ENCODE results near the gene VPS35. TPM values are rescaled to one million over a fixed set of nuclear protein-coding genes. Genes with fewer than 3 reads are reported as not detected.
"Not testable (repeated sequence)": the region's sequence is repeated elsewhere in the genome, so short reads cannot be mapped to it uniquely, and the experiment has no call there.

VPS35 gene
- total and polyA plus RNA-seq, 10 of the 15 experiments (the other 5 are each of a cell fraction or from before 2014, with no cell fraction given): 28.5 to 125 (median 60.6) TPM

- H3K4me3 ChIP-seq; H3K79me2 ChIP-seq (ENCODE audit: control insufficient read depth, insufficient read depth, low read length); DNase-seq (ENCODE audit: low read depth, low spot score); H3K9ac ChIP-seq (ENCODE audit: control insufficient read depth, insufficient read depth, low read length); H3K9me3 ChIP-seq (replicated peaks; ENCODE audit: control insufficient read depth, insufficient read depth, low read length); ATAC-seq; in situ Hi-C loops (cut with MboI); H3K4me1 ChIP-seq (ENCODE audit: control insufficient read depth, insufficient read depth, low read length); H2AFZ ChIP-seq (ENCODE audit: control insufficient read depth, low read depth, low read length); intact Hi-C loops (cut with micrococcal nuclease; ENCODE audit: unreplicated experiment); H3K27me3 ChIP-seq (replicated peaks in 1 of 2; ENCODE audit: control insufficient read depth in 2 of 2, insufficient read depth in 2 of 2, low read length in 1 of 2); H3K4me2 ChIP-seq (ENCODE audit: control insufficient read depth, insufficient read depth); FAIRE-seq; H4K20me1 ChIP-seq (ENCODE audit: control insufficient read depth, insufficient read depth); H3K27ac ChIP-seq (ENCODE audit: control insufficient read depth, insufficient read depth): not testable (repeated sequence)
- 100% methylated on average over 1 of the region's 1 CpG for WGBS (ENCODE audit: insufficient coverage, insufficient replicate concordance, low lambda C conversion rate, missing lambda C conversion rate)
- H3K36me3 ChIP-seq (ENCODE audit: control insufficient read depth in 2 of 2, insufficient read depth in 2 of 2, low read length in 1 of 2): peaks cover 2 to 26% of the 10 kb centered on the region in 2 experiments
- ChIA-PET POLR2A (interaction anchor here (0.6 kb wide), 2 partner anchors 109 to 357 kb away, joined by 4 to 7 read pairs; no protein-coding TSS in a partner anchor), RAD21 (ENCODE audit: unreplicated experiment) (interaction anchor here (1.0 to 1.2 kb wide), 2 partner anchors 122 to 131 kb away, joined by 3 to 4 read pairs; no protein-coding TSS in a partner anchor), CTCF (interaction anchor here (0.6 to 6.1 kb wide), 10 partner anchors 7 to 230 kb away, joined by 3 to 112 read pairs (median 4); partner anchors contain the start of gene ORC6), SMC1A (ENCODE audit: uncharacterized antibody, unreplicated experiment) (interaction anchor here (0.6 to 5.4 kb wide), 6 partner anchors 14 to 236 kb away, joined by 3 to 70 read pairs (median 3); no protein-coding TSS in a partner anchor)
- TF ChIP-seq ZBTB40 (IDR thresholded peaks at IDR 0.05; ENCODE audit: borderline replicate concordance): peak; percentile 50; the same call in 1 of the 2 replicates
- BruUV-seq (replicated peaks): TSS peak; percentile 36
Observed at GRCh38 chr16:46677943-46678342, 11.0 kb downstream of the VPS35 start.

Data from GM12878 (cell line).